Thoracic aorta (tissue), 2 donors: ENCODE data around the gene HDAC4. TPM values are rescaled to one million over a fixed set of nuclear protein-coding genes. Genes with fewer than 3 reads are reported as not detected.

Experiments used
- ATAC-seq: fragments of 150-250 bp; one replicate; pipeline ENCODE4 v1.8.0; 2017; ENCODE audit warnings: low read depth; ENCODE audit not compliant: insufficient number of reproducible peaks, low FRiP score
- DNase-seq: peaks from one replicate; pipeline ENCODE4 v3.0.0-alpha.2; 2020; ENCODE audit warnings: low spot score
- H3K27ac ChIP-seq, 2 donors: fragments of 200-600 bp; sonication (generic); 1 replicate in 1 of 2; 2 replicates in 1 of 2; pipeline ENCODE4 v1.5.1; 2016; ENCODE audit warnings: mild to moderate bottlenecking in 2 of 2, moderate library complexity in 2 of 2
- H3K27me3 ChIP-seq: fragments of 200-600 bp; sonication (generic); replicated peaks from 2 replicates; pipeline ENCODE4 v1.6.0; 2016; ENCODE audit warnings: mild to moderate bottlenecking; ENCODE audit not compliant: insufficient read depth
- H3K36me3 ChIP-seq: fragments of 200-600 bp; sonication (generic); one replicate; pipeline ENCODE4 v1.5.1; 2016
- H3K4me1 ChIP-seq, 2 donors: fragments of 200-600 bp; sonication (generic); 1 replicate in 1 of 2; 2 replicates in 1 of 2; pipeline versions ENCODE4 v1.5.1 to v1.6.0; 2016; ENCODE audit warnings: low read depth in 2 of 2, mild to moderate bottlenecking in 1 of 2; ENCODE audit not compliant: control insufficient read depth in 1 of 2
- H3K4me3 ChIP-seq: fragments of 200-600 bp; sonication (generic); 2 replicates; pipeline ENCODE4 v1.5.1; 2016; ENCODE audit warnings: mild to moderate bottlenecking
- H3K9me3 ChIP-seq: fragments of 200-600 bp; sonication (generic); 2 replicates; pipeline ENCODE4 v1.5.1; 2016
- CTCF ChIP-seq: fragments of 200-600 bp; sonication (generic); IDR thresholded peaks from one replicate; pipeline ENCODE4 v1.5.1; 2019; ENCODE audit warnings: antibody characterized with exemption
- total RNA-seq, 2 donors: library from RNA; depleted of rRNA; stranded (reverse); fragments of >200 nt; gene quantifications; one replicate each; pipeline versions ENCODE4 v1.1.0 to v1.2.3, GENCODE V29; 2016

The HDAC4 gene
- total RNA-seq, 2 donors from 2014 or later, result 79.2 to 163 TPM

GRCh38 chr2:239035361-239035814 is 365.4 kb downstream of the HDAC4 start:
- Histone ChIP-seq H3K36me3 (no peaks in the 10 kb centered on the region), H3K27ac (no peak overlapping the region), H3K4me1 (no peaks in the 10 kb centered on the region), H3K9me3 (no peaks in the 10 kb centered on the region), H3K4me3 (no peak overlapping the region), H3K27me3 (no peaks in the 10 kb centered on the region)
- ATAC-seq, result no peak
- no peak for DNase-seq
- peak; percentile 98 for TF ChIP-seq CTCF

GRCh38 chr2:239034561-239035341 is 366.1 kb downstream of the HDAC4 start:
- no peak for ATAC-seq
- Histone ChIP-seq H3K27ac (no peak overlapping the region), H3K27me3 (no peaks in the 10 kb centered on the region), H3K4me1 (no peaks in the 10 kb centered on the region), H3K36me3 (no peaks in the 10 kb centered on the region), H3K9me3 (no peaks in the 10 kb centered on the region), H3K4me3 (no peak overlapping the region)
- no peak for TF ChIP-seq CTCF
- DNase-seq, result no peak

- ATAC-seq (no peak), DNase-seq (no peak)
- no peak for TF ChIP-seq CTCF
- no peak overlapping the region for H3K4me3 ChIP-seq
- H3K27me3 ChIP-seq, result no peaks in the 10 kb centered on the region
- no peaks in the 10 kb centered on the region for H3K9me3 ChIP-seq
- no peaks in the 10 kb centered on the region for H3K36me3 ChIP-seq
- H3K4me1 ChIP-seq, result no peaks in the 10 kb centered on the region
- no peak overlapping the region for H3K27ac ChIP-seq
Observed at GRCh38 chr2:239033801-239034560, 366.8 kb downstream of the HDAC4 start.

GRCh38 chr2:239029958-239030357 is 370.9 kb downstream of the HDAC4 start:
- no peaks in the 10 kb centered on the region for H3K27me3 ChIP-seq
- H3K4me1 ChIP-seq, result peaks cover 4 to 15% of the 10 kb centered on the region in 2 donors
- TF ChIP-seq CTCF, result no peak
- no peak overlapping the region for H3K27ac ChIP-seq
- ATAC-seq (no peak), DNase-seq (no peak)
- no peak overlapping the region for H3K4me3 ChIP-seq
- H3K36me3 ChIP-seq, result no peaks in the 10 kb centered on the region
- no peaks in the 10 kb centered on the region for H3K9me3 ChIP-seq

- no peaks in the 10 kb centered on the region for H3K27me3 ChIP-seq
- H3K4me1 ChIP-seq, result peaks cover 4 to 21% of the 10 kb centered on the region in 2 donors
- TF ChIP-seq CTCF, result no peak
- H3K9me3 ChIP-seq, result no peaks in the 10 kb centered on the region
- no peak overlapping the region for H3K4me3 ChIP-seq
- DNase-seq (no peak), ATAC-seq (no peak)
- no peaks in the 10 kb centered on the region for H3K36me3 ChIP-seq
- no peak overlapping the region for H3K27ac ChIP-seq
Observed at GRCh38 chr2:239028253-239028619, 372.6 kb downstream of the HDAC4 start.
